GM19351 (cell line): ENCODE measurements around the gene DNAJC12.
"Not testable (repeated sequence)": the region's sequence is repeated elsewhere in the genome, so short reads cannot be mapped to it uniquely, and the experiment has no call there.

Experiments used
- ATAC-seq: cut with Tn5 transposase; IDR thresholded peaks from one replicate; pipeline ENCODE4 v1.9.1; 2021; ENCODE audit warnings: mild to moderate bottlenecking, moderate library complexity; ENCODE audit not compliant: unreplicated experiment

The DNAJC12 gene

DNA sequence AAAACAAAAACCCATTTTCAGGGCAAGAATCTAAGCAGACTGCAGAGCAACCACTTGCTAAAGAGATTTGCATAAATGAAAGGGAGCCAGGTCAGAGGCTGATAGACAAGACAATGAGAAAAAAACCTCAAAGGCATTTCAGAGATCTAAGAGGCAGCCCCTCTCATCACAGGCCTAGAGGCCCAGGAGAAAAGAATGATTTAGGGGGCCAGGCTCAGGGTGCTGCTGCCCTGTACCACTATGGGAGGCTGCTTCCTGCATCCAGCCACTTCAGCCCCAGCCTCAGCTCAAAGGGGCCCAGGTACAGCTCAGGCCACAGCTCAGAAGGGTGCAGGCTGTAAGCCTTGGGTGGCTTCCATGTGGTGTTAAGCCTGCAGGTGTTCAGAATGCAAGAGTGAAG is 3.7 kb upstream of the DNAJC12 start:
- no peak for ATAC-seq

DNA sequence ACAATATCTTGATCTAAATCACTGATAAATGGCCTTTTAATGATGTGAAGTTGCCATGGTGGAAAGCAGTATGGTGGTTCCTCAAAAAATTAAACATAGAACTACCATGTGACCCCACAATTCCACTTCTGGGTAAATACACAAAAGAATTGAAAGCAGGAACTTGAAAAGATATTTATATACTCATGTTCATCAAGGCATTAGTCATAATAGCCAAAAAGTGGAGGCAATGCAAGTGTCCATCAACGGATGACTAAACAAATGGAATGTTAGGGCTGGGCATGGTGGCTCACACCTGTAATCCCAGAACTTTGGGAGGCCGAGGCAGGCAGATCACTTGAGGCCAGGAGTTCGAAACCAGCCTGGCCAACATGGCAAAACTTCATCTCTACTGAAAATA is 2.0 kb upstream of the DNAJC12 start:
- no peak for ATAC-seq

DNA sequence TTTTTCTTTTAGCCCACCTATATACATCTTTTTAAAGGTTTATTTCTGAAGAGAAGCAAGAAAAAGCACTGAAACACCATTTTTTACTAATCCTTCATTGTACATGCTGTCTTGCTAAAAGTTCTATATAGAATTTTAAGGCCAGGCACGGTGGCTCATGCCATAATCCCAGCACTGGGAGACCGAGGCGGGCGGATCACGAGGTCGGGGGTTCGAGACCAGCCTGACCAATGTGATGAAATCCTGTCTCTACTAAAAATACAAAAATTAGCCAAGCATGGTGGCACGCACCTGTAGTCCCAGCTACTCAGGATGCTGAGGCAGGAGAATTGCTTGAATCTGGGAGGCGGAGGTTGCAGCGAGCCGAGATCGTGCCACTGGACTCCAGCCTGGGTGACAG is 1.5 kb upstream of the DNAJC12 start:
- ATAC-seq: not testable (repeated sequence)

DNA sequence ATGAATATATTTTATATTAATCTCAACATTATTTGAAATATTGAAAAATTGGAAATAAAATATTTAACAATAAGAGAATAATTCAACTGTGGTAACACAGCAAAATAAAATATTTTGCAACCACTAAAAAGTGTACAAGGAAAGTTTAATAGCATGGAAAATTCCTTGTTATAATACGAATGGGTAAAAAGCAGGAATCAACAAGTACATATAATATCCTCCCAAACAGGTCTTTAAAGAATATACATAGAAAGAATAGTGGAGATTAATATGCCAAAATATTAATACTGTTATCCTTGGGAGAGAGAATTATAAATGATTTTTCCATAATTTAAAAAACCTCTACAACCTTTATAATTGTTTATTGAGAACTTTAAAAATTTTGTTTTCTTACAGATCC is 1.0 kb downstream of the DNAJC12 start:
- no peak for ATAC-seq

DNA sequence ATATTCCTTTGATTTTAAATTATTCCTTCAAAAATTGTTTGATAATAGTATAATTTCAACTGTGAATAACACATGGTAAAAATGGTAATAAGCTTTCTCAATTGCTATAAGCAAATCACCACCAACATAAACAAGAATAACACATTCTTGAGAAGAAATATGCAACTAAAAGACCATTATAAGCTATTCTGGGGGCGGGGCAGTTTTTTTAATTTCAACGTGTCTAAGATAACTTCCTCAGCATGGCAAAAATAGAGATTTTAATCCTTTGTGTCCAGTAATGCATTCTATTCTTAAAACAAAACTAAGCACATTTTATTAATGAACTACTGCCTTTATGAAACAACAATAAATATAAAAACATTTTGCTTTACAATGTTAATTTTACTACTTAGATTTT is 1.5 kb downstream of the DNAJC12 start:
- no peak for ATAC-seq

DNA sequence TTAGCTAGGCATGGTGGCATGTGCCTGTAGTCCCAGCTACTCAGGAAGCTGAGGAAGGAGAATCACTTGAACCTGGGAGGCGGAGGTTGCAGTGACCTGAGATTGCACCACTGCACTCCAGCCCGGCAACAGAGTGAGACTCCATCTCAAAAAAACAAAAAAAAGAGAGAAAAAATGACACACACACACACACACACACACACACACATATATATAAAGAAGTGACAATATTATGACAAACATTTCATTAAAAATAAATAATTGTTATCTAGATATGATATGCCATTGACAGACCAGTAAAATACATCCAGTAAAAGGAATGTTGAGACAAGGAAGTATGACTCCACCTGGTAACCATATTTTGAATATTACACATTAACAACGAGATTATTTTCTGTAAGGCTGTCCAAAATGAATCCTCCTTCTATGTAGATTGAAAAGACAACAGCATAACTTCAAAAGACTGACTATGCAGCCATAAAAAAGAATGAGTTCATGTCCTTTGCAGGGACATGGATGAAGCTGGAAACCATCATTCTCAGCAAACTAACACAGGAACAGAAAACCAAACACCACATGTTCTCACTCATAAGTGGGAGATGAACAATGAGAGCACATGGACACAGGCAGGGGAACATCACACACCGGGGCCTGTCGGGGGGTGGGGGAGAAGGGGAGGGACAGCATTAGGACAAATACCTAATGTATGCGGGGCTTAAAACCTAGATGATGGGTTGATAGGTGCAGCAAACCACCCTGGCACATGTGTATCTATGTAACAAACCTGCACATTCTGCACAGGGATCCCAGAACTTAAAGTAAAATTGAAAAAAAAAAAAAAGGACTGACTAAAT is 2.2 kb downstream of the DNAJC12 start:
- ATAC-seq: not testable (repeated sequence)

DNA sequence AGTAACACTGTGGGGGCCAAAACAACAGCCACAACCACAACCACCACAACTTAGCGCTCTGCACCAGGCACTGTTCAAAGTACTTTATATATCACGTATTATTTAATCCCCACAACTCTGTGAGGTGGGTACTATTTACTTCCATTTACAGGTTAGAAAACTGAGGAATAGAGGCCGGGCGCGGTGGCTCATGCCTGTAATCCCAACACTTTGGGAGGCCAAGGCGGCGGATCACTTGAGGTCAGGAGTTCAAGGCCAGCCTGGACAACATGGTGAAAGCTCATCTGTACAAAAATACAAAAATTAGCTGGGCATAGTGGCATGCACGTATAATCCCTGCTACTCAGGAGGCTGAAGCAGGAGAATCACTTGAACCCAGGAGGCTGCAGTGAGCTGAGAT is 3.6 kb downstream of the DNAJC12 start:
- ATAC-seq: no peak

DNA sequence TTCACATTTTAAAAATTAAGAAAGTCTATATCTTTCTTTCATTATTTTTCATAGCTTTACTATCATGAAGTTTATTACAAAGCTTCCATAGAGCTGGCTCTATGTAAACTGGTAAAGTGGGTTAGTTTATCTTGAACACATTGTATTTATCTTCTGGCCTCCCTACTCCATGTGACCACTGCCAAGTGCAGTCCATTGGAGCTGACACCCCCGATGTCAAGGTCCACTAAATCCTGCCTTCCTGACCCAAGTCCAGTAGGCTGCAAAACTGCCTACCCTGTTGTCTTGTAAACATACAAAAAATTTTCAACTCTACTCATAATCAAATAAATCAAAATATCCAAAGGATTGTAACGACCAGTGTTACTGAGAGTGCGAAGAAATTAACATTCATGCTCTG is 10.2 kb downstream of the DNAJC12 start:
- no peak for ATAC-seq

DNA sequence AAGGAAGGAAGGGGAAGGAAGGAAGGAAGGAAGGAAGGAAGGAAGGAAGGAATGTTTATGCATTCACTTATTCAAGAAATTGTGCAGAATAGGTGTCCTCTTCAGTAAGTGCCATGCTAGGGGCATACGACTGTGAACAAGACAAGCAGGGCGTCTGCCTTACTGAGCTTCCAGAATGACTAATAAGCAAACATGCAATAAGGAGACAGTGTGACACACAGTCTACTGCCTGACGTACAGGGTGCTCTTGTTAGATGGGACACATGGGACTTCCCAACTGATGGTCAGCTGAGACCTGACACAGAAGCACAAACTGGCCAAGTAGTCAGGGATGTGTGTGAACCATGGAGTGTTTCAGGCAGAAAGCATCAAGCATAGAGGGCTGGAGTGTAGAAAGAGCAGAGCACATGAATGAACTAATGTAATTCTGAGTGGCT is 18.2 kb downstream of the DNAJC12 start:
- peak; percentile 55 for ATAC-seq

DNA sequence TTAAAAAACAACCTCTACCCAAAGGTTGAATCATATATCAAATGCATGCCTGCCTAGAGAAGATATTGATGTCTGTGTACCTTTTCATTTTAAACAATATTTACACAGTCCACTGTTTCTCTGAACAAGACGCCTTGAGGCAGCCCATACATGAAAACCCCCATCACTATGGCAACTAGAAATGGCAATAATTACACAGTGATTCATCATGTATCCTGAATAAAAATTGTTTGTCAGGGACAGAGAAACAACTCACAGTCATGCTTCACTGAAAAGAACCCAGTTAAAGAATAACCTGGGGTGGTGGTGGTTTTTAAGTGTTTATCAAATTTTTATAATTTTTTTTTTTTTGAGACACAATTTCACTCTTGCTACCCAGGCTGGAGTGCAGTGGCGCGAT is 19.7 kb downstream of the DNAJC12 start:
- no peak for ATAC-seq

DNA sequence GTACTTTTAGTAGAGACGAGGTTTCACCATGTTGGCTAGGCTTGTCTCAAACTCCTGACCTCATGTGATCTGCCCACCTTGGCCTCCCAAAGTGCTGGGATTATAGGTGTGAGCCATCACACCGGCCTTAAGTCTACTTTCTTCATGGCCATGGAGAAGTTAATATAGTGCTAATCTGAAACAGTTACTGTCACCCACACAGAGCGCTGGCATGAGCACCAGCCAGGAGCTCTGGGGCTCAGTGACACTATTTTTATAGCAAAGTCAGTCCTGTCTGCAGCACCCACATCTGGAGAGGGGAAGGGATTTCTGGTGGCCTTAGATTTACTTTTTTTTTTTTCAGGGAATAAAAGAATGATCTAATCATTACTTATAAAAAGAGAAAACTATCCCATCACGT is 21.3 kb downstream of the DNAJC12 start:
- no peak for ATAC-seq

DNA sequence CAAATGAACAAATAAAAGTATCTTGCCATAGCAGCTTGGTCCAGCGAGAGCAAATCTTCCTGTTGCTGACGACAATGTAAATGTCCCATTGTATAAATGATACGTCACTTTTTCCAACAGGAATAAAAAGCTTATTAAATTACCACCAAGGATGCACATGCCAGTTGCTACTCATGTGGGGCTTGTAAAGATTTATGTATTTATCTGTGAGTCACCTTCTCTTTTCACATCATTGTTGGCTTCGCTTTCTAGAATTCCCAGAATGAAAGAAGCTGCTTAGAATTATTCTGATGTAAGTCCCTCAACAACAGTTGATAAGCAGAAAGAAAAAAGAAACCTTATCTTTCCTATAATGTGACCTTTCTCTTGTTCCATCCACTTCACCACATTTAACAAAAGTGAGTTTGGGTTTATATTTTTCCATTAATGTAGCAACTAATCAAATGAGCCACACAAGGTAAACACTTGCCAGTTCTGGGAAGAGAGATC is 22.4 kb downstream of the DNAJC12 start:
- ATAC-seq: no peak

DNA sequence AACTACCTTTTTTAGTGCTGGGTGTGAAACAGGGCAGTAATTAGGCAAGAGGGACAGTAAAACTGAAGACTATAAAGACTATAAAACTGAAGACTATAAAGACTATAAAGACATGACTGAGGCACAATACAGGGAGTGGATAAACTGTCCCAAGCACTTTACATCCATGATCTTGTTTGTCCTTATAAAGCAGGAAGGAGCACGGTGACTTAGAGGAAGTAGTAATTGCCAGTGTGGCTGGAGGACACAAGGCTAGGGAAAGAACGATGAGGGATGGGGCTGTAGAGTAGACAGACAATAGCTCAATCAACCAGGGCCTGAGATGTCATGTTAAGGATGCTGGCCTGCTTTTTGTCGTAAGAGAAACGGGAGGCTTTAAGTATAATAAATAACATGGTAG is 26.0 kb downstream of the DNAJC12 start:
- ATAC-seq: no peak

DNA sequence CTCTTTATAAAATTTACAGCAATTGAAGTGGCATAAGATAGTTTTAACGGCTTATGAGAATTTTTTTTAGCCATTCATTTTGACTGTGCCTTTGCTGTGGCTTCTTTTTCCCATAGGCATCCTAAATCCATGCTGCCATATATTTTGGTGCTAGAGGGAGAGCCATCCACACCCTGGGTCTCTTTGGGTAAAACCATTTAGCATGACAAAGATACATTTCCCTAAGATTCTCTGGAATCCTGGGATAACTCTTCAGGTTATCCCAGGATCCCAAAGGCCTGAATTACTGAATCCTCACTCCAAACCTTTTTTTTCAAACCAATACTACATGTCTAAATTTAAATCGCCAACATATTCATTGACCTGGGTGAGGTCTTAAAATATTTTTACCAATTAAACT is 28.9 kb downstream of the DNAJC12 start:
- ATAC-seq: no peak

DNA sequence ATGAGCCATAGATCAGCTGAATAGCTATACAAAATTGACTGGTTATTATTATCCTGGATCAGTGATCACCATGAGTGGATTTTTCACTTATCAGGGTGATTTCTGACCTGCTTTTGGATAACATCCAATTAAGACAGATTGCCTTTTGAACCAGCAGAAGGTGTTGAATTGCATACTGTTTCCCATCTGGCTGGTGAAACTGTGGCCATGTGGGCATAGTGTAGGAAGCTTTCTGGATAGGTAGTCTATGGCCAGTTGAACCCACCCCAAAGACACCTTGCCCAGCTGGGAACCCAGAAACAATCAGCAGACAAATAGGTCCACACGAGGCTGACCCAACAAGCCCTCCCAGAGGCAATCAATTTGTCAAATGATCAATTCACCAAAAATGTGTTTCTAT is 29.3 kb downstream of the DNAJC12 start:
- no peak for ATAC-seq

DNA sequence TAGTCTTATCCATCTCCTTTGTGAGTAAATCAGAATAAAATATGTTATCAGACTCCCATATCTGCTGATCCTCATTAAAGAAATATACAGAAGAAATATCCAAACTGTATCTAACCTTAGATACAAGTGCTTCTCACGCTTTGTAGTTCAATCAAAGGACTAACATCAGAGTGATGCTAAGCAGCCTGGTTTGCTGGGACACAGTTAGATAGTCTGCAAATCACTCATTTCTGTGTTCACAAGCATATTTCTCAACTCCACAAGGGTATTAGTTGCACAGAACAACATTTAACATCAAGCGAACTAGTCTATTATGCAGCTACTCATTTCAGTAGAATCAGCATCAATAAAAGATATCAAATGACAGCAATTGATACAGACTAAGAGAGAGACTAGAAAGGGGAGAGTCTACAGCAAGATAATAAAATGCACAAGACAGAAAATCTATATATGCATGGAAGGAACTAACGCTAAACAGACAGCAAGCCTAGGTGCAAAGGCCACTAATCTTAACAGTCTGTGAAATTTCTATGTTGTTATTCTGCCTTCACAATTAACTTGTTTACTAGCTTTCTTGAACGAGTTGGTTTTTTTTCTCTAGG is 30.0 kb downstream of the DNAJC12 start:
- no peak for ATAC-seq

DNA sequence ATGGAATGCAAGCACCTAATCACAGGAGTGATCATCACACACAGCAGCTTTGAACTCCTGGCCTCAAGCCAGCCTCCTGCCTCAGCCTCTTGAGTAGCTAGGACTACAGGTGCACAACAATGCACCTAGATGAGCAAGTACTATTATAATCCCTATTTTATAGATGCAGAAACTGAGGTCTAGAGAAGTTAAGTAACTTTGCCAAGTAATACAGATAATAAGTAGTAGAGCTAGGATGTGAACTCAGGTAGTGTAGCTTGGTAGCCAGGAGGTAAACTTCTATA is 33.7 kb downstream of the DNAJC12 start:
- no peak for ATAC-seq

DNA sequence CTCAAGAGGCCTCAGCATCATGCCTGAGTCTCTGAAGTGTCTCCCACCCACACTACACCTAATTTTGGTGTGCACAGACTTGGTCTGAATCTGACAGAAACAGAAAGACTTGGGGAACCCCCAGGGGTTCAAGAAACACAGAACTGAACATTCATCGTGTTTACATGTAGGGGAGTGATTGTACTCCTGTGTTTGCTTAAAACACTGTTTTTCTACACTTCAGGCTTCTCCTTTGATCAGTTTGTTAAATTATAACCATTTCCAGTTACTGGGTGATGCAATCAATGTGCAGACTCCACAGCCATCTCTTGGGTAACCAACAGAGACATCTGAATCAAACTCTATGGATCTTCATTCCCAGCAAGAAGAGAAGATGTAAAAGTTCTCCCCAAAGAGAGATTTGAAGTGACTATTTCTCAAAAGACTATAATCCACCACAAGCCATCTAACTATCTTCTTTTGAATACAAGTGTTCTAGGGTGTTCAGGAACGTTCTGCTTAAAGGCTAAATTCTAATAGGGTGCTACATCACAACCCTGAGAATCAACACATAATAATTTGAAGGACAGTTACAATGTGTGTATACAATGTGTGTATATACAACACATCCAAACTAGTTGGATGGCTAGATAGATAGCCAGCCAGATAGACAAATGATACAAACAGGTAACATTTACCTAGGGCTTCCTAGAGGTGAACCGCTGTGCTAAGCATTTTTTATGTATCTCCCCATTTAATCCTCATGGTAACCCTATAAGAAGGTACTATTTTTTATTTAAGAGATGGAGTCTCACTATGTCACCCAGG is 34.2 kb downstream of the DNAJC12 start:
- peak; percentile 85 for ATAC-seq

DNA sequence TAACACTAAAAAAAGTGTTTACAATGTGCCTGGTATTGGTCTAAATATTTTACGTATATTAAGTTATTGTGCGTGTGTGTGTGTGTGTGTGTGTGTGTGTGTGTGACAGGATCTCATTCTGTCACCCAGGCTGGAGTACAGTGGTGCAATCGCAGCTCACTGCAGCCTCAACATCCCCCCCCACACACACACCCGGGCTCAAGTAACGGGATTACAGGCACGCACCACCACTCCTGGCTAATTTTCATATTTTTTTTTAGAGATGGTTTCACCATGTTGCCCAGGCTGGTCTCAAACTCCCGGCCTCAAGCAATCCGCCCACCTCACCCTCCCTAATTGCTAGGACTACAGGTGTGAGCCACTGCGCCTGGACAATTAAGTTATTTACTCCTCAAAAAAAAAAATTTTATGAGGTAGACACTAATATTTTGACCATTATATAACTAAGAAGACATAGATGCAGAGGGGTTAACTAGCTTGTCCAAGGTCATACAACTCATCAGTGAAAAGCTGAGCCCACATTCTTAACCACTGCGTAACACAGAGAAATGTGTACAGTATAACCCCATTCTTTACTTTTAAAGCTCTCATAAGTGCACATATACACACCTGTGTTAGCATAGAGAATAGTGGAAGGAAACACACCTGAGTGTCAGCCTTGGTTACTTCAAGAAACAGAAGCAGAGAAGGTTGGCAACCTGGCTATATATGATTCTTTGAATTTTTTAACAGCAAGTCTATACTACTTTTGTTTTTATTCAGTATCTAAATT is 35.0 kb downstream of the DNAJC12 start:
- ATAC-seq: peak; percentile 48

DNA sequence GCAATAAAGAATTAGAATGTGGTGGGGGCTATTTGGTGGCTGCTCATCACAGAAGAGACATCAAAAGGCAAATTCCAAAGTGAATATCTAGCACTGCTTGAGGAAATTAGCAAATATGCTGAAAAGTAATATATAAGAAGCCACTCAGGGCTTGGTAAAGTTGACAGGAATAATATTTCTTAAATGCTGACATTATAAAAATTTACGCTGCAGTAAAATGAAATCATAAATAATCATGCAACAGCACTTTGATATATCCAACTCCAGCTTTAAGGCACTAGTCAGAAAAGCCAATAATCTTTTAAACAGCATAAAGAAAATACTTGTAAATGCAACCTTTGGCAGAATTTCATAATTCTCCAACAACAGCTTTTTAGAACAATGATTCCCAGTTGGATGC is 36.9 kb downstream of the DNAJC12 start:
- no peak for ATAC-seq

DNA sequence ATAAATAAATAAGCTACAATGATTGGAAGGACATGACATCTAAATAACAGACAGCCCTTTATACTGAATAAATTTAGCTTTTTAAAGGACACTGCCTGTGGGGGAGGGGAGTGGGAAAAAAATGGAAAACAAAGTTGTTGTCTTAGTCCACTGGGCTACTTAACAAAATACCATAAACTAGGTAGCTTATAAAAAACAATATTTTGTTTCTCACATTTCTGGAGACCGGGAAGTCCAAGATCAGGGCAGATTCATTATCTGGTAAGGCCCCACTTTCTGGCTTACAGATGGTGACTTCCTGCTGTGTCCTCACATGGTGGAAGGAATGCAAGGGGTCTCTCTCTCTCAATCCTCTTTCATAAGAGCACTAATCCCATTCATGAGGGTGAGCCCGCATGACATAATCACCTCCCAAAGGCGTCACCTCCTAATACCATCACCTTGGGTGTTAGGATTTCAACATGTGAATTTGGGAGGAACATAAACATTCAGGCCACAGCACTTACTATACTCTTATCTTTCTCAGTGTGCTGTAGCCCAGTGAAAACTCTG is 43.0 kb downstream of the DNAJC12 start:
- no peak for ATAC-seq
